GM23338 (cell line): ENCODE results near the gene SCCPDH. TPM values are rescaled to one million over a fixed set of nuclear protein-coding genes. Genes with fewer than 3 reads are reported as not detected.
"Not testable (repeated sequence)": the region's sequence is repeated elsewhere in the genome, so short reads cannot be mapped to it uniquely, and the experiment has no call there.

ENCODE experiments used
- ATAC-seq: fragments of 200-7000 bp; cut with Tn5 transposase; 3 replicates; pipeline ENCODE4 v1.9.1; 2020
- DNase-seq: peaks from one replicate; pipeline ENCODE4 v3.0.0-alpha.2; 2015; ENCODE audit warnings: low spot score
- H2AFZ ChIP-seq: fragments of 200-600 bp; sonication (generic); 2 replicates; pipeline ENCODE4 v1.8.0; 2016; ENCODE audit warnings: antibody characterized with exemption, mild to moderate bottlenecking, moderate library complexity
- H3F3A ChIP-seq: fragments of 200-600 bp; sonication (generic); replicated peaks from 2 replicates; pipeline ENCODE4 v1.8.0; 2017; ENCODE audit warnings: antibody characterized with exemption, mixed run types, low read depth
- H3K27ac ChIP-seq: fragments of 200-600 bp; sonication (generic); 2 replicates; pipeline ENCODE4 v1.6.1; 2016; ENCODE audit warnings: low read depth
- H3K27me3 ChIP-seq: fragments of 200-600 bp; sonication (generic); 2 replicates; pipeline ENCODE4 v1.8.0; 2016; ENCODE audit warnings: mild to moderate bottlenecking, mixed run types, moderate library complexity; ENCODE audit not compliant: insufficient read depth
- H3K36me3 ChIP-seq: fragments of 200-600 bp; sonication (generic); 2 replicates; pipeline ENCODE4 v1.8.0; 2016; ENCODE audit warnings: mild to moderate bottlenecking; ENCODE audit not compliant: insufficient read depth
- H3K4me1 ChIP-seq: fragments of 200-600 bp; sonication (generic); 2 replicates; pipeline ENCODE4 v1.8.0; 2016; ENCODE audit warnings: mild to moderate bottlenecking, moderate library complexity; ENCODE audit not compliant: insufficient read depth
- H3K4me2 ChIP-seq: fragments of 200-600 bp; sonication (generic); 2 replicates; pipeline ENCODE4 v1.7.1; 2017; ENCODE audit warnings: mixed run types
- H3K4me3 ChIP-seq: fragments of 200-600 bp; sonication (generic); 2 replicates; pipeline ENCODE4 v1.6.1; 2016; ENCODE audit warnings: mixed run types
- H3K79me2 ChIP-seq: fragments of 200-600 bp; sonication (generic); replicated peaks from 2 replicates; pipeline ENCODE4 v1.8.0; 2017; ENCODE audit warnings: mild to moderate bottlenecking; ENCODE audit not compliant: insufficient read depth
- H3K9me2 ChIP-seq: fragments of 200-600 bp; sonication (generic); 2 replicates; pipeline ENCODE4 v1.8.0; 2017; ENCODE audit not compliant: insufficient read depth
- H4K20me1 ChIP-seq: fragments of 200-600 bp; sonication (generic); replicated peaks from 2 replicates; pipeline ENCODE4 v1.8.0; 2017; ENCODE audit warnings: mild to moderate bottlenecking; ENCODE audit not compliant: insufficient read depth
- H3K27ac Mint-ChIP-seq: 2 replicates; pipeline ENCODE4 v1.8.0; 2020; ENCODE audit warnings: inconsistent platforms, mild to moderate bottlenecking, moderate library complexity, mixed read lengths
- H3K27me3 Mint-ChIP-seq: 3 replicates; pipeline ENCODE4 v1.8.0; 2022; ENCODE audit warnings: low read depth, mild to moderate bottlenecking, moderate library complexity, mixed read lengths, inconsistent platforms; ENCODE audit not compliant: insufficient read depth, poor library complexity
- H3K36me3 Mint-ChIP-seq: 3 replicates; pipeline ENCODE4 v1.8.0; 2021; ENCODE audit warnings: low read depth, mild to moderate bottlenecking, inconsistent platforms, moderate library complexity, mixed read lengths
- H3K4me1 Mint-ChIP-seq: 3 replicates; pipeline ENCODE4 v1.8.0; 2020; ENCODE audit warnings: mild to moderate bottlenecking, inconsistent platforms, mixed read lengths
- H3K4me3 Mint-ChIP-seq: 3 replicates; pipeline ENCODE4 v1.8.0; 2021; ENCODE audit warnings: moderate library complexity, mild to moderate bottlenecking, inconsistent platforms, mixed read lengths
- H3K9me3 Mint-ChIP-seq: 3 replicates; pipeline ENCODE4 v1.8.0; 2020; ENCODE audit warnings: moderate library complexity, mild to moderate bottlenecking, inconsistent platforms, mixed read lengths
- CREB1 ChIP-seq: fragments of 250-450 bp; sonication (Bioruptor Pico); IDR thresholded peaks from 2 replicates; pipeline ENCODE4 v1.5.0; 2020; ENCODE audit warnings: low read depth, mild to moderate bottlenecking, moderate library complexity
- EZH2phosphoT487 ChIP-seq: fragments of 200-600 bp; sonication (generic); IDR thresholded peaks from one replicate; pipeline ENCODE4 v1.8.1; 2018; ENCODE audit warnings: antibody characterized with exemption; ENCODE audit not compliant: unreplicated experiment
- STAT1 ChIP-seq: IDR thresholded peaks from one replicate; pipeline ENCODE4 v1.6.1; 2016; ENCODE audit warnings: antibody characterized with exemption; ENCODE audit not compliant: unreplicated experiment
- ZNF114 ChIP-seq: fragments of 250-450 bp; sonication (Bioruptor Pico); IDR thresholded peaks from 2 replicates; pipeline ENCODE4 v1.5.0; 2020; ENCODE audit warnings: mild to moderate bottlenecking, moderate library complexity
- polyA plus RNA-seq: library from polyadenylated mRNA; unstranded; fragments of >200 nt; fragmentation: Nextera tagmentation; extraction: Ambion mirVana; gene quantifications from 2 replicates; pipeline ENCODE4 v1.2.1, GENCODE V29; 2016
- total RNA-seq: library from RNA; depleted of rRNA; stranded (reverse); fragments of >200 nt; shearing (Covaris generic); gene quantifications from 2 replicates; pipeline ENCODE4 v1.2.3, GENCODE V29; 2014
- TF ChIP-seq, protein P1 (sequence below): IDR thresholded peaks from 2 replicates; pipeline ENCODE4 v1.6.1; 2016; ENCODE audit warnings: antibody characterized with exemption

Gene SCCPDH
- total and polyA plus RNA-seq, 2 experiments from 2014 or later = 14.4 to 18.8 TPM

DNA sequence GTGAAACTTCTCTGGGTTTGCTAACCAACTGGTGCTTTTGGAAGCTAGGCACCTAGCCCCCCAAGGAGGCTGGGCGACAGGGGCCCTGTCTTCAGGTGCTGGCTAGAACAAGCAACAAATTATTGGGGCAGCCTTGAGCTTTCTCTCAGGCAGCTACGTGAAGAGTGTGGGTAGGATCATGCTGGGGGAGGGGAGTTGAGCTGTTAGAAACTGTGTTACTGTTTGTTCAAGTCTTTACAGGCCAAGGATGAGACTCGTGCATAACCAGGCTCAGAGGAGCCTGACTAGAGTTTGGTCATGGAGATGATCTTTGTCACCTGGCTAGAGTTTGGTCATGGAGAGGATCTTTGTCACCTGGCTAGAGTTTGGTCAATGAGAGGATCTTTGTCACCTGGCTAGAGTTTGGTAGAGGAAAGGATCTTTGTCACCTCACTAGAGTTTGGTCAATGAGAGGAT lies 12.6 kb upstream of the SCCPDH start:
- H3K4me3 Mint-ChIP-seq = no peak overlapping the region
- no peak overlapping the region for H3K27ac Mint-ChIP-seq
- Histone ChIP-seq H3K79me2 (no peaks in the 10 kb centered on the region), H3K9me2 (0 out of 2 replicates have a peak, but pooled peaks cover 3% of the 10 kb centered on the region), H3K4me1 (no peaks in the 10 kb centered on the region), H3K36me3 (no peaks in the 10 kb centered on the region), H3K4me3 (no peak overlapping the region), H4K20me1 (no peaks in the 10 kb centered on the region), H3F3A (no peaks in the 10 kb centered on the region), H3K27ac (no peak overlapping the region), H2AFZ (no peak overlapping the region), H3K27me3 (no peaks in the 10 kb centered on the region), H3K4me2 (no peak overlapping the region)
- H3K4me1 Mint-ChIP-seq = no peaks in the 10 kb centered on the region; the same call in 2 of the 3 replicates
- H3K9me3 Mint-ChIP-seq = peaks cover 46% of the 10 kb centered on the region
- H3K36me3 Mint-ChIP-seq = peaks cover 14% of the 10 kb centered on the region
- no peak for DNase-seq
- no peaks in the 10 kb centered on the region for H3K27me3 Mint-ChIP-seq
- TF ChIP-seq CREB1 (CRISPR knock-in tag) = no peak
- TF ChIP-seq STAT1 = no peak
- no peak for TF ChIP-seq EZH2phosphoT487
- TF ChIP-seq ZNF114 = no peak
- TF ChIP-seq, protein P1, sequence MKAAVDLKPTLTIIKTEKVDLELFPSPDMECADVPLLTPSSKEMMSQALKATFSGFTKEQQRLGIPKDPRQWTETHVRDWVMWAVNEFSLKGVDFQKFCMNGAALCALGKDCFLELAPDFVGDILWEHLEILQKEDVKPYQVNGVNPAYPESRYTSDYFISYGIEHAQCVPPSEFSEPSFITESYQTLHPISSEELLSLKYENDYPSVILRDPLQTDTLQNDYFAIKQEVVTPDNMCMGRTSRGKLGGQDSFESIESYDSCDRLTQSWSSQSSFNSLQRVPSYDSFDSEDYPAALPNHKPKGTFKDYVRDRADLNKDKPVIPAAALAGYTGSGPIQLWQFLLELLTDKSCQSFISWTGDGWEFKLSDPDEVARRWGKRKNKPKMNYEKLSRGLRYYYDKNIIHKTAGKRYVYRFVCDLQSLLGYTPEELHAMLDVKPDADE = no peak
- ATAC-seq = no peak

DNA sequence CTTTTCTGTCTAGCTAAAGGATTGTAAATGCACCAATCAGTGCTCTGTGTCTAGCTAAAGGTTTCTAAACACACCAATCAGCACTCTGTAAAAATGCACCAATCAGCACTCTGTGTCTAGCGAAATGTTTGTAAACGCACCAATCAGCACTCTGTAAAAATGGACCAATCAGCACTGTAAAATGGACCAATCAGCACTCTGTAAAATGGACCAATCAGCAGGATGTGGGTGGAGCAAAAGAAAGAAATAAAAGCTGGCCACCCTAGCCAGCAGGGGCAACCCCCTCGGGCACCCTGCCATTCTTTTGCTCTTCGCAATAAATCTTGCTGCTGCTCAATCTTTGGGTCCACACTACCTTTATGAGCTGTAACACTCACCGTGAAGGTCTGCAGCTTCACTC lies 11.8 kb upstream of the SCCPDH start:
- peaks cover 46% of the 10 kb centered on the region for H3K9me3 Mint-ChIP-seq
- peaks cover 14% of the 10 kb centered on the region for H3K36me3 Mint-ChIP-seq

DNA sequence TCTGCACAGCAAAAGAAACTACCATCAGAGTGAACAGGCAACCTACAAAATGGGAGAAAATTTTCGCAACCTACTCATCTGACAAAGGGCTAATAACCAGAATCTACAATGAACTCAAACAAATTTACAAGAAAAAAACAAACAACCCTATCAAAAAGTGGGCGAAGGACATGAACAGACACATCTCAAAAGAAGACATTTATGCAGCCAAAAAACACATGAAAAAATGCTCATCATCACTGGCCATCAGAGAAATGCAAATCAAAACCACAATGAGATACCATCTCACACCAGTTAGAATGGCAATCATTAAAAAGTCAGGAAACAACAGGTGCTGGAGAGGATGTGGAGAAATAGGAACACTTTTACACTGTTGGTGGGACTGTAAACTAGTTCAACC lies 4.8 kb upstream of the SCCPDH start:
- peaks cover 32% of the 10 kb centered on the region for H3K9me3 Mint-ChIP-seq
- H3K9me2 ChIP-seq = not testable (repeated sequence)

More for the DNA sequence above, 11.8 kb upstream of the SCCPDH start:
- H3K4me2 ChIP-seq, H3F3A ChIP-seq, H3K27me3 ChIP-seq, ATAC-seq, H3K4me1 ChIP-seq, H2AFZ ChIP-seq, DNase-seq, H4K20me1 ChIP-seq, H3K36me3 ChIP-seq, H3K27ac ChIP-seq, H3K79me2 ChIP-seq, H3K4me1 Mint-ChIP-seq, H3K9me2 ChIP-seq, H3K27ac Mint-ChIP-seq, H3K27me3 Mint-ChIP-seq, H3K4me3 Mint-ChIP-seq, H3K4me3 ChIP-seq: not testable (repeated sequence)

DNA sequence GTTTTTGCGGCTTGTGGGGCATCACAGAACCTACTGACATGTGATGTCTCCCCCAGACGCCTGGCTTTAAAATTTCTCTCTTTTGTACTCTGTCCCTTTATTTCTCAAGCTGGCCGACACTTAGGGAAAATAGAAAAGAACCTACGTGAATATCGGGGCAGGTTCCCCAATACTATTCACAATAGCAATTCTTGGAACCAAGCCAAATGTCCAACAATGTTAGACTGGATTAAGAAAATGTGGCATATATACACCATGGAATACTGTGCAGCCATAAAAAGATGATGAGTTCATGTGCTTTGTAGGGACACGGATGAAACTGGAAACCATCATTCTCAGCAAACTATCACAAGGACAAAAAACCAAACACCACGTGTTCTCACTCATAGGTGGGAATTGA lies 3.4 kb upstream of the SCCPDH start:
- not testable (repeated sequence) for H3K36me3 Mint-ChIP-seq, H3K27ac Mint-ChIP-seq, H3K36me3 ChIP-seq, H3F3A ChIP-seq, H3K9me2 ChIP-seq, H3K4me2 ChIP-seq, ATAC-seq, H2AFZ ChIP-seq, H3K4me3 ChIP-seq, H3K27ac ChIP-seq, H3K4me1 ChIP-seq, DNase-seq, H3K79me2 ChIP-seq, H3K4me1 Mint-ChIP-seq, H4K20me1 ChIP-seq, H3K4me3 Mint-ChIP-seq
- peaks cover 23% of the 10 kb centered on the region for H3K27me3 ChIP-seq
- peaks cover 11% of the 10 kb centered on the region for H3K27me3 Mint-ChIP-seq
- peaks cover 23% of the 10 kb centered on the region for H3K9me3 Mint-ChIP-seq

More for the DNA sequence above, 4.8 kb upstream of the SCCPDH start:
- H4K20me1 ChIP-seq, H3F3A ChIP-seq, H3K36me3 ChIP-seq, H3K4me1 Mint-ChIP-seq, H3K27ac ChIP-seq, H3K4me3 Mint-ChIP-seq, H3K36me3 Mint-ChIP-seq, H3K27ac Mint-ChIP-seq, H3K79me2 ChIP-seq, H3K4me2 ChIP-seq, H3K4me1 ChIP-seq, H3K27me3 ChIP-seq, DNase-seq, ATAC-seq, H3K27me3 Mint-ChIP-seq, H2AFZ ChIP-seq, H3K4me3 ChIP-seq: not testable (repeated sequence)
